ENCODE data around the gene PREP. TPM values are rescaled to one million over a fixed set of nuclear protein-coding genes. Genes with fewer than 3 reads are reported as not detected.

Gene PREP
- total and polyA plus RNA-seq, 12 donors: 11.7 to 37.1 (median 17.7) TPM

- no peaks in the 10 kb centered on the region for H3K27me3 ChIP-seq
- 72 to 87% (median 83%) methylated on average over 6 of the region's 6 CpGs for WGBS, 4 donors
- no peak overlapping the region for H3K4me3 ChIP-seq
- H3K4me1 ChIP-seq (replicated peaks in 1 of 2): no peaks in the 10 kb centered on the region
- TF ChIP-seq POLR2A (IDR thresholded peaks at IDR 0.05) (no peak), CTCF (IDR thresholded peaks at IDR 0.05) (no peak)
- H3K36me3 ChIP-seq (replicated peaks in 1 of 2): no peaks in the 10 kb centered on the region
- no peak for DNase-seq
- no peaks in the 10 kb centered on the region for H3K9me3 ChIP-seq (replicated peaks in 1 of 3)
- intact Hi-C loops (cut with DNase I): no loop called here
- no peak overlapping the region for H3K27ac ChIP-seq
These were observed 14.5 kb downstream of the PREP start for GRCh38 chr6:105388392-105388791.

GRCh38 chr6:105384004-105384403, 18.9 kb downstream of the PREP start:
- WGBS, 4 donors: 86 to 97% (median 92%) methylated on average over 5 to 6 of the region's 6 CpGs
- Histone ChIP-seq H3K27me3 (no peaks in the 10 kb centered on the region), H3K36me3 (replicated peaks in 1 of 2) (no peaks in the 10 kb centered on the region), H3K9me3 (replicated peaks in 1 of 3) (no peaks in the 10 kb centered on the region), H3K4me1 (replicated peaks in 1 of 2) (no peaks in the 10 kb centered on the region), H3K27ac (no peak overlapping the region), H3K4me3 (no peak overlapping the region)
- intact Hi-C loops (cut with DNase I): no loop called here
- DNase-seq: no peak
- TF ChIP-seq POLR2A (IDR thresholded peaks at IDR 0.05): no peak
- no peak for TF ChIP-seq CTCF (IDR thresholded peaks at IDR 0.05)

- no peaks in the 10 kb centered on the region for H3K36me3 ChIP-seq (replicated peaks in 1 of 2)
- intact Hi-C loops (cut with DNase I): no loop called here
- no peaks in the 10 kb centered on the region for H3K27me3 ChIP-seq
- H3K9me3 ChIP-seq (replicated peaks in 1 of 3): no peaks in the 10 kb centered on the region
- no peak overlapping the region for H3K4me3 ChIP-seq
- no peak for DNase-seq
- H3K27ac ChIP-seq: no peak overlapping the region
- 51 to 65% (median 63%) methylated on average over 4 of the region's 4 CpGs for WGBS, 4 donors
- TF ChIP-seq POLR2A (IDR thresholded peaks at IDR 0.05) (no peak), CTCF (IDR thresholded peaks at IDR 0.05) (no peak)
- H3K4me1 ChIP-seq (replicated peaks in 1 of 2): no peaks in the 10 kb centered on the region
These were observed 19.9 kb downstream of the PREP start for GRCh38 chr6:105382958-105383357.

- H3K27ac ChIP-seq: no peak overlapping the region
- 69 to 87% (median 80%) methylated on average over 2 of the region's 2 CpGs for WGBS, 4 donors
- H3K27me3 ChIP-seq: no peaks in the 10 kb centered on the region
- no peaks in the 10 kb centered on the region for H3K9me3 ChIP-seq (replicated peaks in 1 of 3)
- H3K4me1 ChIP-seq (replicated peaks in 1 of 2): no peaks in the 10 kb centered on the region
- no peak for DNase-seq
- TF ChIP-seq POLR2A (IDR thresholded peaks at IDR 0.05) (no peak), CTCF (IDR thresholded peaks at IDR 0.05) (no peak)
- intact Hi-C loops (cut with DNase I): no loop called here
- H3K36me3 ChIP-seq (replicated peaks in 1 of 2): no peaks in the 10 kb centered on the region
- H3K4me3 ChIP-seq: no peak overlapping the region
These were observed 20.4 kb downstream of the PREP start for GRCh38 chr6:105382496-105382895.
